ENCODE data around the gene PTPN20.

- TF ChIP-seq, protein P1, sequence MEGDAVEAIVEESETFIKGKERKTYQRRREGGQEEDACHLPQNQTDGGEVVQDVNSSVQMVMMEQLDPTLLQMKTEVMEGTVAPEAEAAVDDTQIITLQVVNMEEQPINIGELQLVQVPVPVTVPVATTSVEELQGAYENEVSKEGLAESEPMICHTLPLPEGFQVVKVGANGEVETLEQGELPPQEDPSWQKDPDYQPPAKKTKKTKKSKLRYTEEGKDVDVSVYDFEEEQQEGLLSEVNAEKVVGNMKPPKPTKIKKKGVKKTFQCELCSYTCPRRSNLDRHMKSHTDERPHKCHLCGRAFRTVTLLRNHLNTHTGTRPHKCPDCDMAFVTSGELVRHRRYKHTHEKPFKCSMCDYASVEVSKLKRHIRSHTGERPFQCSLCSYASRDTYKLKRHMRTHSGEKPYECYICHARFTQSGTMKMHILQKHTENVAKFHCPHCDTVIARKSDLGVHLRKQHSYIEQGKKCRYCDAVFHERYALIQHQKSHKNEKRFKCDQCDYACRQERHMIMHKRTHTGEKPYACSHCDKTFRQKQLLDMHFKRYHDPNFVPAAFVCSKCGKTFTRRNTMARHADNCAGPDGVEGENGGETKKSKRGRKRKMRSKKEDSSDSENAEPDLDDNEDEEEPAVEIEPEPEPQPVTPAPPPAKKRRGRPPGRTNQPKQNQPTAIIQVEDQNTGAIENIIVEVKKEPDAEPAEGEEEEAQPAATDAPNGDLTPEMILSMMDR (IDR thresholded peaks at IDR 0.05): no peak
- TF ChIP-seq POLR2A (IDR thresholded peaks at IDR 0.05): no peak
Observed at GRCh38 chr10:46998595-46998994, 87.4 kb downstream of the PTPN20 start.
